Endodermal cell (in vitro differentiated cells): ENCODE data around the gene RSRC1. TPM values are rescaled to one million over a fixed set of nuclear protein-coding genes. Genes with fewer than 3 reads are reported as not detected.

ENCODE experiments used
- DNase-seq: peaks from one replicate; pipeline ENCODE4 v3.0.0-alpha.2; 2017
- H3K27ac ChIP-seq: 2 replicates; pipeline ENCODE4 v1.5.1; 2013; ENCODE audit warnings: mild to moderate bottlenecking, low read depth, low read length, moderate library complexity
- H3K27me3 ChIP-seq: 2 replicates; pipeline ENCODE4 v1.6.1; 2013; ENCODE audit warnings: mild to moderate bottlenecking, low read length, moderate library complexity; ENCODE audit not compliant: insufficient read depth, control insufficient read depth, poor library complexity, severe bottlenecking
- H3K36me3 ChIP-seq: 2 replicates; pipeline ENCODE4 v1.7.0; 2013; ENCODE audit warnings: mild to moderate bottlenecking, low read length, moderate library complexity; ENCODE audit not compliant: control insufficient read depth, insufficient read depth
- H3K4me1 ChIP-seq: one replicate; pipeline ENCODE4 v1.7.0; 2013; ENCODE audit warnings: low read length; ENCODE audit not compliant: control insufficient read depth, insufficient read depth
- H3K4me3 ChIP-seq: 2 replicates; pipeline ENCODE4 v1.5.1; 2013; ENCODE audit warnings: mild to moderate bottlenecking, low read length, moderate library complexity
- H3K9ac ChIP-seq: 2 replicates; pipeline ENCODE4 v1.6.1; 2013; ENCODE audit warnings: mild to moderate bottlenecking, low read length, moderate library complexity; ENCODE audit not compliant: poor library complexity, severe bottlenecking; ENCODE audit errors: extremely low read depth
- H3K9me3 ChIP-seq: 2 replicates; pipeline ENCODE4 v1.6.1; 2013; ENCODE audit warnings: mild to moderate bottlenecking, low read length, moderate library complexity; ENCODE audit not compliant: control insufficient read depth
- H3K27ac Mint-ChIP-seq: 2 replicates; pipeline ENCODE4 v1.8.0; 2020; ENCODE audit warnings: mixed read lengths
- H3K27me3 Mint-ChIP-seq: 2 replicates; pipeline ENCODE4 v1.8.0; 2021; ENCODE audit warnings: mild to moderate bottlenecking, mixed read lengths; ENCODE audit not compliant: insufficient read depth
- H3K36me3 Mint-ChIP-seq: 2 replicates; pipeline ENCODE4 v1.8.0; 2020; ENCODE audit warnings: low read depth, mixed read lengths
- H3K4me1 Mint-ChIP-seq: 2 replicates; pipeline ENCODE4 v1.8.0; 2020; ENCODE audit warnings: mixed read lengths
- H3K4me3 Mint-ChIP-seq: 2 replicates; pipeline ENCODE4 v1.8.0; 2020; ENCODE audit warnings: mild to moderate bottlenecking, moderate library complexity, mixed read lengths
- H3K9me3 Mint-ChIP-seq: 2 replicates; pipeline ENCODE4 v1.8.0; 2020; ENCODE audit warnings: mild to moderate bottlenecking, mixed read lengths
- CTCF ChIP-seq: fragments of 200-600 bp; sonication (generic); conservative IDR thresholded peaks from 2 replicates; pipeline ENCODE4 v1.5.0; 2021; ENCODE audit warnings: antibody characterized with exemption, mild to moderate bottlenecking
- WGBS, 2 experiments: methylation state at CpG; one replicate each; pipeline versions ENCODE4 v1.1.5 to v1.1.7; 2013; ENCODE audit warnings: missing lambda C conversion rate in 2 of 2, mixed read lengths in 1 of 2; ENCODE audit not compliant: insufficient coverage in 1 of 2, insufficient read length in 1 of 2; 5-methylcytosine and 5-hydroxymethylcytosine counted together
- total RNA-seq, 2 donors: library from RNA; stranded (reverse); fragmentation: NEBNext Ultra II Directional in 1 of 2; extraction: Animal tissue kit (Norgen Biotek cat#: 25700) in 1 of 2; gene quantifications; 2 replicates in 1 of 2; 3 replicates in 1 of 2; pipeline ENCODE4 v1.2.1, GENCODE V29; 2021

Gene RSRC1
- total RNA-seq, 2 donors from 2014 or later, result 45.3 to 52.1 TPM

GRCh38 chr3:158279609-158280008 is 169.7 kb downstream of the RSRC1 start:
- no peak overlapping the region for H3K4me3 Mint-ChIP-seq
- Histone ChIP-seq H3K9ac (no peak overlapping the region), H3K36me3 (no peaks in the 10 kb centered on the region), H3K4me1 (no peaks in the 10 kb centered on the region), H3K9me3 (no peaks in the 10 kb centered on the region), H3K27me3 (no peaks in the 10 kb centered on the region), H3K27ac (no peak overlapping the region), H3K4me3 (no peak overlapping the region)
- H3K36me3 Mint-ChIP-seq, result peaks cover 9% of the 10 kb centered on the region
- TF ChIP-seq CTCF, result no peak
- H3K4me1 Mint-ChIP-seq, result no peaks in the 10 kb centered on the region
- no peaks in the 10 kb centered on the region for H3K27me3 Mint-ChIP-seq
- no peak for DNase-seq
- no peak overlapping the region for H3K27ac Mint-ChIP-seq
- H3K9me3 Mint-ChIP-seq, result no peaks in the 10 kb centered on the region

- Mint-ChIP-seq H3K27ac (no peak overlapping the region), H3K9me3 (no peaks in the 10 kb centered on the region), H3K4me3 (no peak overlapping the region), H3K27me3 (no peaks in the 10 kb centered on the region), H3K4me1 (peaks cover 2% of the 10 kb centered on the region), H3K36me3 (no peaks in the 10 kb centered on the region)
- no peak for DNase-seq
- Histone ChIP-seq H3K4me1 (no peaks in the 10 kb centered on the region), H3K36me3 (no peaks in the 10 kb centered on the region), H3K9ac (no peak overlapping the region), H3K4me3 (no peak overlapping the region), H3K9me3 (no peaks in the 10 kb centered on the region), H3K27ac (no peak overlapping the region), H3K27me3 (no peaks in the 10 kb centered on the region)
- TF ChIP-seq CTCF, result no peak
- WGBS, 2 experiments, result 100% methylated on average over 1 of the region's 2 CpGs; no CpG with 5 or more reads in 1 of the 2 experiments
These were observed 185.9 kb downstream of the RSRC1 start for GRCh38 chr3:158295771-158296170.

- Histone ChIP-seq H3K36me3 (no peaks in the 10 kb centered on the region), H3K9ac (no peak overlapping the region), H3K4me1 (no peaks in the 10 kb centered on the region), H3K4me3 (no peak overlapping the region), H3K27ac (no peak overlapping the region), H3K9me3 (no peaks in the 10 kb centered on the region), H3K27me3 (no peaks in the 10 kb centered on the region)
- no peaks in the 10 kb centered on the region for H3K36me3 Mint-ChIP-seq
- no peak for DNase-seq
- no peak overlapping the region for H3K27ac Mint-ChIP-seq
- no peak overlapping the region for H3K4me3 Mint-ChIP-seq
- TF ChIP-seq CTCF, result no peak
- H3K27me3 Mint-ChIP-seq, result no peaks in the 10 kb centered on the region
- no peaks in the 10 kb centered on the region for H3K9me3 Mint-ChIP-seq
- H3K4me1 Mint-ChIP-seq, result peaks cover 2% of the 10 kb centered on the region
These were observed 188.1 kb downstream of the RSRC1 start for GRCh38 chr3:158297940-158298339.
